ENCODE measurements around the gene DNAH3.

DNA sequence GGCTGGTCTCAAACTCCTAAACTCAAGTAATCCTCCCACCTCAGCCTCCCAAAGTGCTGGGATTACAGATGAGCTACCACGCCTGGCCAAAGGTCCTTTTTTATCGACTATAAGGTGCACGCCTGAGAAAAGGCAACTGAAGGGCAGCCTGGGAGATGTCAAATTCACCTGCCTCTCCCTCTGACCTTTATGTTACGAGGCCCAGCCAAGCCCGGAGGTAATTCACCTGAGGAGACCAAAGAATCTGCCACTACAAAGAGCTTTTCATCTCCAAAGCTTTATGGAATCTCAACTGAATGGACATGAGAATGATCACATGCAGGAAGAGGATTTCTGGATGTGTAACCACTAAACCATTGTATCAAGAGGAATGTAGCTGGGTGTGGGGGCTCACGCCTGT lies 212.9 kb downstream of the DNAH3 start:
- TF ChIP-seq POLR2A (IDR thresholded peaks at IDR 0.05; ENCODE audit: extremely low read depth, insufficient read length) (no peak), MAX (IDR thresholded peaks at IDR 0.05; ENCODE audit: low read depth, low read length) (no peak), CTCF (IDR thresholded peaks at IDR 0.05; ENCODE audit: low read depth, low read length) (no peak), MYC (IDR thresholded peaks at IDR 0.05; ENCODE audit: low read depth, low read length) (no peak)

Data from NB4 (cell line).